MM.1S (cell line): Measurements from ENCODE around the gene ADAM19.

Experiments
- DNase-seq: peaks from one replicate; pipeline ENCODE4 v3.0.0-alpha.2; 2015
- H2AFZ ChIP-seq: fragments of 300-600 bp; sonication (generic); 2 replicates; pipeline ENCODE4 v1.6.0; 2016; ENCODE audit warnings: antibody characterized with exemption, low read length
- H3F3A ChIP-seq: fragments of 300-600 bp; sonication (generic); 2 replicates; pipeline ENCODE4 v1.6.1; 2016; ENCODE audit warnings: mild to moderate bottlenecking, antibody characterized with exemption, low read length, moderate library complexity, mixed read lengths; ENCODE audit not compliant: insufficient read depth
- H3K27ac ChIP-seq: fragments of 300-600 bp; sonication (generic); 2 replicates; pipeline ENCODE4 v1.5.1; 2016; ENCODE audit warnings: mild to moderate bottlenecking, low read length
- H3K27me3 ChIP-seq: fragments of 300-600 bp; sonication (generic); replicated peaks from 2 replicates; pipeline ENCODE4 v1.6.0; 2016; ENCODE audit warnings: low read length; ENCODE audit not compliant: insufficient read depth
- H3K36me3 ChIP-seq: fragments of 300-600 bp; sonication (generic); replicated peaks from 2 replicates; pipeline ENCODE4 v1.6.1; 2016; ENCODE audit warnings: mild to moderate bottlenecking, low read length, mixed read lengths; ENCODE audit not compliant: insufficient read depth
- H3K4me1 ChIP-seq: fragments of 300-600 bp; sonication (generic); 2 replicates; pipeline ENCODE4 v1.6.1; 2016; ENCODE audit warnings: low read length, mixed read lengths
- H3K4me2 ChIP-seq: fragments of 300-600 bp; sonication (generic); 2 replicates; pipeline ENCODE4 v1.6.0; 2016; ENCODE audit warnings: low read depth, low read length
- H3K4me3 ChIP-seq: fragments of 300-600 bp; sonication (generic); 2 replicates; pipeline ENCODE4 v1.5.1; 2016; ENCODE audit warnings: low read length, mixed read lengths
- H3K79me2 ChIP-seq: fragments of 300-600 bp; sonication (generic); 2 replicates; pipeline ENCODE4 v1.6.1; 2016; ENCODE audit warnings: mixed run types, low read length, mixed read lengths
- H3K9ac ChIP-seq: fragments of 300-600 bp; sonication (generic); 2 replicates; pipeline ENCODE4 v1.6.1; 2016; ENCODE audit warnings: low read length, mixed read lengths
- H3K9me2 ChIP-seq: fragments of 300-600 bp; sonication (generic); replicated peaks from 2 replicates; pipeline ENCODE4 v1.6.1; 2016; ENCODE audit warnings: mild to moderate bottlenecking, low read length, mixed read lengths; ENCODE audit not compliant: insufficient read depth
- H3K9me3 ChIP-seq: fragments of 300-600 bp; sonication (generic); replicated peaks from 2 replicates; pipeline ENCODE4 v1.6.1; 2016; ENCODE audit warnings: mild to moderate bottlenecking, low read length, mixed read lengths; ENCODE audit not compliant: insufficient read depth
- H4K20me1 ChIP-seq: fragments of 300-600 bp; sonication (generic); 2 replicates; pipeline ENCODE4 v1.6.1; 2016; ENCODE audit warnings: mild to moderate bottlenecking, low read length, moderate library complexity, mixed read lengths; ENCODE audit not compliant: insufficient read depth
- EZH2 ChIP-seq: fragments of 300-600 bp; sonication (generic); optimal IDR thresholded peaks from 2 replicates; pipeline ENCODE3; 2017; ENCODE audit warnings: low read depth, mild to moderate bottlenecking, antibody characterized with exemption, low read length, mixed read lengths
- EZH2phosphoT487 ChIP-seq: fragments of 300-600 bp; sonication (generic); IDR thresholded peaks from 2 replicates; pipeline ENCODE4 v1.6.1; 2018; ENCODE audit warnings: antibody characterized with exemption, low read length
- TF ChIP-seq, protein P1 (sequence below): fragments of 300-600 bp; sonication (generic); IDR thresholded peaks from 2 replicates; pipeline ENCODE4 v1.5.1; 2016; ENCODE audit warnings: antibody characterized with exemption, low read length, mixed read lengths

The ADAM19 gene

DNA sequence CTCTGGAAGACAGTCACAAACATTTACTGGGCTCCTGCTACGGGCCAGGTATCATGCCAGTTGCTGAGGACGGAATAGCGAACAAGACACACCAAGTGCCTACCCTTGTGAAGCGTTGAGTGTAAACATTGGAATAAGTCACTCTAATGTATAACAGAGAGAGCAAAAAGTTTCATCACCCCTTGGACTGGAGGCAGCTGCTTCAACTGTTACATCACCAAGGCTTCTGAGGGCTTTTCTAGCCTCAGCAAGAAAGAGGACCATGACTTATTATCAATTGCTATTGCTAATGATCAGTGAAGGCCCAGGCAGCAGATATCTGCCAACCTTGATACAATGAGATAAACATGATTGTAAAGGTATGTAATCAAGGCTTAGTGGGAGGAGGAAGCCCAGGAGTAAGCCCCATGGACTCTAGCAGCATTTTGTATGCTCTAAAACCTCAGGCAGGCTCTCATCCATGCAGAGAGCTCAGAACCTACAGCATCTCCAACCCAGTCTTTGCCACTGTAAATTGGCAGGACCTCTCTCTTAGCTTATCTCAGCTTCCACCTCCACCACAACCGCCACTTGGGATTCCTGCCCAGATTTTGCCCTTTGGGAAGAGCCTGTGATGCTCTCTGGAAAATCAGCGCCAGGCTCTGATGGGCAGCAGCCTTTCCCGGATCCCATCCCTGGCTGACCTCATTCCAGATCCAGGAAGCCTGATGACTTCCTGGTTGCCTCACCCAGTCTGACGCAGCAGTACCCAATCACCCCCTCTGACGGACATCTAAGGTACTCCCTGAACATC lies 54.5 kb downstream of the ADAM19 start:
- Histone ChIP-seq H3K4me2 (no peak overlapping the region), H3K27me3 (no peaks in the 10 kb centered on the region), H3K79me2 (no peaks in the 10 kb centered on the region), H4K20me1 (no peaks in the 10 kb centered on the region), H3K9ac (no peak overlapping the region), H3F3A (no peaks in the 10 kb centered on the region), H3K4me3 (no peak overlapping the region), H3K9me2 (no peaks in the 10 kb centered on the region), H2AFZ (no peak overlapping the region), H3K9me3 (no peaks in the 10 kb centered on the region), H3K36me3 (no peaks in the 10 kb centered on the region), H3K27ac (no peak overlapping the region), H3K4me1 (no peaks in the 10 kb centered on the region)
- no peak for DNase-seq
- TF ChIP-seq, protein P1, sequence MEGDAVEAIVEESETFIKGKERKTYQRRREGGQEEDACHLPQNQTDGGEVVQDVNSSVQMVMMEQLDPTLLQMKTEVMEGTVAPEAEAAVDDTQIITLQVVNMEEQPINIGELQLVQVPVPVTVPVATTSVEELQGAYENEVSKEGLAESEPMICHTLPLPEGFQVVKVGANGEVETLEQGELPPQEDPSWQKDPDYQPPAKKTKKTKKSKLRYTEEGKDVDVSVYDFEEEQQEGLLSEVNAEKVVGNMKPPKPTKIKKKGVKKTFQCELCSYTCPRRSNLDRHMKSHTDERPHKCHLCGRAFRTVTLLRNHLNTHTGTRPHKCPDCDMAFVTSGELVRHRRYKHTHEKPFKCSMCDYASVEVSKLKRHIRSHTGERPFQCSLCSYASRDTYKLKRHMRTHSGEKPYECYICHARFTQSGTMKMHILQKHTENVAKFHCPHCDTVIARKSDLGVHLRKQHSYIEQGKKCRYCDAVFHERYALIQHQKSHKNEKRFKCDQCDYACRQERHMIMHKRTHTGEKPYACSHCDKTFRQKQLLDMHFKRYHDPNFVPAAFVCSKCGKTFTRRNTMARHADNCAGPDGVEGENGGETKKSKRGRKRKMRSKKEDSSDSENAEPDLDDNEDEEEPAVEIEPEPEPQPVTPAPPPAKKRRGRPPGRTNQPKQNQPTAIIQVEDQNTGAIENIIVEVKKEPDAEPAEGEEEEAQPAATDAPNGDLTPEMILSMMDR = no peak
- TF ChIP-seq EZH2phosphoT487 (no peak), EZH2 (no peak)

DNA sequence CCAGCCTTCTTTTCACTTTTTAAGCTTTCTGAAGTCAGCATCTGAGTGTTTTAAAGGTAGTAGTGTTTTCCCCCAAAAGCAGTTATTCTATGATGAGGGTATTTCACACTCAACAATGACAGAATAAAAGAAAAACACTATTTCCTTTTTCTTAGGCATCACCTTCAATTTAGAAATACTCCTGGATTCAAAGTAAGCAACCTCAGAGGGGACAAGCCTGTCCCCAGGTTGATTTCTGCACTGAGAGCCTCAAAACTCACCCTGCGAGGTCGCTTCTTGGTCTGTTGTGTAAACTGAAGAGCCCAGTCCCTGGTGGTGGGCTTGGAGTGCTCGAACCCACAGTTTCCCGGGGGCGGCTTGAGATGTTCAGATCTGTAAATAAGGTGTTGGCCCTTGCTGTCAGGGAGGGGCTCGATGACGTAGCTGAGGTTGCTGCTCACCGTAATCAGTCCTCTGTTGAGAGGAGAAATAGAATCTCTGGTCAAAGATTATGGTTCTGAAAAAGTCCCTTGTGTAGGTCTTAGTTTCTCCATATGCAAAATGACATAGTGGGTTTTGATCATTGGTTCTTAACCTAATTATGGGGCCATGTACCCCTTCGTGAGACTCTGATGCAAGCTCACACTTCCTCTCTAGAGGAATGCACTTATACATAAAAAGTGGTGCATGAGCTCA lies 55.9 kb downstream of the ADAM19 start:
- H3K36me3 ChIP-seq = no peaks in the 10 kb centered on the region
- H3K4me3 ChIP-seq = no peak overlapping the region
- TF ChIP-seq, protein P1 = no peak
- H3K4me2 ChIP-seq = no peak overlapping the region
- no peak overlapping the region for H3K9ac ChIP-seq
- H3K27me3 ChIP-seq = no peaks in the 10 kb centered on the region
- DNase-seq = no peak
- no peaks in the 10 kb centered on the region for H3K79me2 ChIP-seq
- no peaks in the 10 kb centered on the region for H4K20me1 ChIP-seq
- no peaks in the 10 kb centered on the region for H3K9me3 ChIP-seq
- H2AFZ ChIP-seq = no peak overlapping the region
- H3K4me1 ChIP-seq = no peaks in the 10 kb centered on the region
- no peak overlapping the region for H3K27ac ChIP-seq
- no peaks in the 10 kb centered on the region for H3K9me2 ChIP-seq
- H3F3A ChIP-seq = no peaks in the 10 kb centered on the region

DNA sequence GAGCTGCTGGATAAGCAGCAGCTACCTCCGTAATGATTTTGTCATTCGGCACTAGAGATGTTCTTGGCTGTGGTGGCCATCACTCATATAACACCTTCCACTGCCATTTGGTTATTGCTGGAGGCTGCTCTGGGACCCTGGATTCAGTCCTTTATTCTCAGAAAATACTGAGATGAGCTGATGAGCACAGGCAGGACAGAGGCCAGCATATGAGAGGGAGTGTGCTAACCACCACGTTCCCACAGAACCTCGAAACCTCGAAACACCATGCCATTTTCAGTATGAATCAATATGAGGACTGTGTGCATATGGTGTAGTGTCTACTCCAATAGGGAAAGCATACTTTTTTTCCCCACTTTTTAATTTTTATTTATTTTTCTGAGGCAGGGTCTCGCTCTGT lies 56.6 kb downstream of the ADAM19 start:
- no peak overlapping the region for H3K4me2 ChIP-seq
- H3K4me1 ChIP-seq = no peaks in the 10 kb centered on the region
- H3K36me3 ChIP-seq = no peaks in the 10 kb centered on the region
- no peaks in the 10 kb centered on the region for H3K9me2 ChIP-seq
- no peak for DNase-seq
- TF ChIP-seq EZH2 (no peak), EZH2phosphoT487 (no peak)
- TF ChIP-seq, protein P1 = no peak
- no peak overlapping the region for H2AFZ ChIP-seq
- no peak overlapping the region for H3K27ac ChIP-seq
- no peaks in the 10 kb centered on the region for H3F3A ChIP-seq
- no peaks in the 10 kb centered on the region for H3K27me3 ChIP-seq
- no peak overlapping the region for H3K4me3 ChIP-seq
- no peaks in the 10 kb centered on the region for H3K79me2 ChIP-seq
- H3K9me3 ChIP-seq = no peaks in the 10 kb centered on the region
- no peaks in the 10 kb centered on the region for H4K20me1 ChIP-seq
- no peak overlapping the region for H3K9ac ChIP-seq
